Small intestine (tissue), 7 donors: ENCODE results near the gene SLC7A10. TPM values are rescaled to one million over a fixed set of nuclear protein-coding genes. Genes with fewer than 3 reads are reported as not detected.
A peak's percentile ranks its signal among the peaks of the same experiment; 100 is the strongest.
"Not testable (repeated sequence)": the region's sequence is repeated elsewhere in the genome, so short reads cannot be mapped to it uniquely, and the experiment has no call there.

Source experiments
- DNase-seq, 2 donors: peaks; one replicate each; pipeline versions ENCODE4 v3.0.0 to v3.0.0-alpha.2; 2013
- FAIRE-seq: peaks from 2 replicates; lab custom pipeline; 2012; peaks lifted over from hg19 to GRCh38; lab: Jason Lieb, UNC
- H3K27ac ChIP-seq, 3 donors: one replicate each; pipeline ENCODE4 v1.5.1; 2013; ENCODE audit warnings: low read length in 2 of 3, mild to moderate bottlenecking in 2 of 3, control low read depth in 1 of 3, inconsistent platforms in 1 of 3, low read depth in 1 of 3, moderate library complexity in 1 of 3
- H3K27me3 ChIP-seq, 3 donors: one replicate each; pipeline ENCODE4 v1.6.1; 2013; ENCODE audit warnings: low read length in 3 of 3, inconsistent platforms in 1 of 3; ENCODE audit not compliant: control insufficient read depth in 3 of 3, insufficient read depth in 3 of 3
- H3K36me3 ChIP-seq, 3 donors: one replicate each; pipeline ENCODE4 v1.6.1; 2013; ENCODE audit warnings: low read length in 3 of 3, inconsistent platforms in 1 of 3, low read depth in 1 of 3, mild to moderate bottlenecking in 1 of 3, moderate library complexity in 1 of 3; ENCODE audit not compliant: control insufficient read depth in 3 of 3, insufficient read depth in 2 of 3
- H3K4me1 ChIP-seq, 3 donors: one replicate each; pipeline ENCODE4 v1.6.1; 2013; ENCODE audit warnings: low read length in 2 of 3, inconsistent platforms in 1 of 3, low read depth in 1 of 3, mild to moderate bottlenecking in 1 of 3, moderate library complexity in 1 of 3; ENCODE audit not compliant: control insufficient read depth in 3 of 3, insufficient read depth in 2 of 3
- H3K4me3 ChIP-seq, 3 donors: one replicate each; pipeline ENCODE4 v1.5.1; 2013; ENCODE audit warnings: low read length in 3 of 3, control low read depth in 1 of 3, inconsistent platforms in 1 of 3, low read depth in 1 of 3, mild to moderate bottlenecking in 1 of 3, moderate library complexity in 1 of 3
- H3K9me3 ChIP-seq, 2 donors: one replicate each; pipeline ENCODE4 v1.6.1; 2013; ENCODE audit warnings: low read depth in 1 of 2, low read length in 1 of 2; ENCODE audit not compliant: control insufficient read depth in 2 of 2, insufficient read depth in 1 of 2
- WGBS, 3 donors: extraction: QIAGEN DNeasy Blood & Tissue Kit; methylation state at CpG; one replicate each; pipeline ENCODE4 v1.1.7; 2013; 5-methylcytosine and 5-hydroxymethylcytosine counted together
- polyA plus RNA-seq, 4 donors: library from polyadenylated mRNA; stranded (reverse) in 3 of 4; unstranded in 1 of 4; fragments of 200-250 nt in 3 of 4; fragments of 120-200 nt in 1 of 4; gene quantifications; one replicate each; pipeline versions ENCODE4 v1.2.1 to v1.2.3, GENCODE V29; 2013
- donor health status: healthy with polysubstance abuse.
- donor health status: control.
- donor health status: control.
- donor health status: Bipolar disorder and iron deficiency.
- donor health status: healthy.

SLC7A10 gene
- polyA plus RNA-seq, 4 donors: 1.4 to 16.0 TPM; not detected in 2

DNA sequence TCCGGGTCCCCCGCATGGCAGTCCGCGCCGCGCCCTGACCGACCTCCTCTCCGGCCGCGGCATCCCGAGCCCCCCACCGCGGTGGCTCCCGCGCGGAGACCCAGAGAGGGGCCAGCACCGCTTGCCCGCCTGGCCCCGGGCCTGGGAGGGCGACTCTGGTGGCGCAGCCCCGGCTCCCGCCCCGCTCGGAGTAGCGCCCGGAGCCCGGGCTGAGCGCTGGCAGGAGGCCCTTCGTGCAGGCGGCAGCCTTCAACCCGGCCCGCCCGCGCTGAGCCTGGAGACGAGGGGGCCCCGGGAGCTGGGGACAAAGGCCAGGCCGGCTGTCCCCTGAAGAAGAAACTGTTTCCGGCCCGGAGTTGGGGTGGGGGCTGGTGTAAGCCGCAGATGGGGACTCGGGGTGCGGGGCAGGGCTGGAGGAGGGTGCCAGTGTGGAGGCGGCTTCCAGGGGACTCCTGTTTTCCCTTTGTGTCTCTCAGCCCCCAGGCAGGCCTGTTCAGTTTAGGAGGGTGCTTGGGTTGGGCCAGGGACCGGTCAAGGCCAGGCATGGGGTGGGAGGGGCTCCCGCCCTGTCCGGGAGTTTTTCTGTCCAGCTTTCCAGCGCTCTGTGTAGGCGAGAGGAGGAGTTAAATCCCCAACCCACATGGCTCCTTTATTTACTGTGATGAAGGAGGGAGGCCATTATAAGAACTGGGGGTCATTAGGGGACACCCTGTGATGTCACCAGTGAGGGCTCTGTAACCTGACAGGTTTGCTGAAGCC is 30.6 kb downstream of the SLC7A10 start:
- FAIRE-seq: no peak
- peaks cover 0 to 3% (median 2%) of the 10 kb centered on the region in 3 donors for H3K27me3 ChIP-seq
- H3K27ac ChIP-seq: peak overlapping the region in 1 of 3 donors; percentile 73

DNA sequence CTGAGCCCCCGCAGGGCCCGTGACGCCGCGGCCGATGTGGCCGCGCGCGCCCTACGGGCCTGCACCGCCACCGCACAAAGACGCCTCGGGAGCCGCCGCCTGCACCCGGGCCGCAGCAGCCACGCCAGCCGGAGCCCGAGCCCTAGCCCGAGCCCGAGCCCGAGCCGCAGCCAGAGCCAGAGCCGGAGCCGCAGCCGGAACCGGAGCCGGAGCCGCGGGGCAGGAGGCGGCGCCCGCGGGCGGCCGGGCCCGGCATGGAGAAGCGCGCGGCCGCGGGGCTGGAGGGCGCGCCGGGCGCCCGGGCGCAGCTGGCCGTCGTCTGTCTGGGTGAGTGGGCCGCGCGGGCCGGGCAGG is 31.1 kb downstream of the SLC7A10 start:
- H3K4me1 ChIP-seq: peaks cover 0 to 11% (median 0%) of the 10 kb centered on the region in 3 donors
- H3K9me3 ChIP-seq: no peaks in the 10 kb centered on the region
- H3K4me3 ChIP-seq: peak overlapping the region; percentile 60 to 62 (median 61)
- 0 to 1% (median 0%) methylated on average over 19 to 57 of the region's 57 CpGs for WGBS, 3 donors
- FAIRE-seq (no peak), DNase-seq (no peak)
- peaks cover 0 to 3% (median 2%) of the 10 kb centered on the region in 3 donors for H3K27me3 ChIP-seq
- H3K36me3 ChIP-seq: peaks cover 0 to 32% (median 0%) of the 10 kb centered on the region in 3 donors
- no peak overlapping the region for H3K27ac ChIP-seq

More for the DNA sequence above, 30.6 kb downstream of the SLC7A10 start:
- 2 to 6% (median 2%) methylated on average over 31 to 49 of the region's 49 CpGs for WGBS, 3 donors
- peak; percentile 12 to 76 for DNase-seq
- Histone ChIP-seq H3K4me1 (peaks cover 0 to 11% (median 0%) of the 10 kb centered on the region in 3 donors), H3K4me3 (peak overlapping the region; percentile 60 to 62 (median 61)), H3K36me3 (peaks cover 0 to 35% (median 0%) of the 10 kb centered on the region in 3 donors), H3K9me3 (no peaks in the 10 kb centered on the region)

DNA sequence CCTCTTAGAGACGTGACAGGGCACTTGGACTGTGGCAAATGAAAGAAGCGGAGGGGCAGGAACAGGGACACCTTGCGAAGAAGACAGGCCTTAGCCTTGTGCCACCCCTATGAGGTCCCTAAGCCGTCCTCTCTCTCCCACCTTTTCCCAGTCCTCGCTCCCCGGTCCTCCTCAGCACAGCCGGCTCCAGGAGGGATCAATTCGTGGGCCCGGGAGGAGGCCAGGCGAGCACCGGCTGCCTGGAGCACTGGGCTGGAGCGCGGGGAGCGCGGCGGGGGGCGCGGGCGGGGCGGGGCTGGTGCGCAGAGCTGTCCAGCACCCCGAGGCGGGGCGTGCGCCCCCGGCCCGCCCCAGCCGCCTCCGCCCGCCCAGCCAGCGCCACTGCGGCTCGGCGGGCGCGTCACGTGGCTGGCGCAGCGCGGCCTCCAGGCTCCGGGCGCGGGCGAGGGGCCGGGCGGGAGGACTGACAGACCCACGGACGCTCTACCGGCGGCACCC is 31.7 kb downstream of the SLC7A10 start, which contains the start of gene LRP3:
LRP3 (plus strand) TSS at position 466 of the 498 bp plus-strand sequence. CDS start 456 bp downstream, outside the sequence.
- peak within 1 kb of the TSS in 1 of 3 donors; percentile 73 for H3K27ac ChIP-seq
- 2 to 5% (median 4%) methylated on average over 23 to 50 of the region's 50 CpGs for WGBS, 3 donors
- FAIRE-seq: no peak

DNA sequence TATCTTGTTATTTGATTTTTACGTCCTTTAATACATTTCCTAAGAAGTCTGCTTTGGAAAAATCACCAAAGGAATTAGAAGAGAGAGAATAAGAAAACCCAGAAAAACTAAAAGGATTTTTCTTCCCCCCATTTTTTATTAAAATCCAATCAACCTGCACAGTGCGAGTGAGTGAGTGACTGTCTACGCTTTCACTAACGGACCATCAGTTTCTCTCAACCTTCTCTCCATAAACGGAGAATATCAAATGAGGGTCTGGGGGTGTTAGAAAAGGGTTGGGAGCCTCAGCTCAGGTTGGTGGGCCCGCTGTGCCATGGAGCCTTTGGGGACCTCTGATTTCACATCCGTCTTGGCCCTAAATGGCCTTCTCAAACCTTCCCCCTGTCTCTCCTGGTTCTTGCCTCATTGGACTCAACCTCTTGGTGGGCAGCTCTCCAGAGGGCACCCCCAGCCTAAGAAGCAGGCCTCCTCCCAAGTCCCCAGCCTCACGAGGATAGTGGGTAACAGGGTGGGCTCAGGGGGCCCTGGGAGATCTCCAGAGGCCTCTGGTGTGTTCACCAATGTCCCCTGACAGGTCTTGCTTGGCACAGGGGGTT is 32.3 kb downstream of the SLC7A10 start:
- peaks cover 0 to 3% (median 2%) of the 10 kb centered on the region in 3 donors for H3K27me3 ChIP-seq
- DNase-seq (no peak), FAIRE-seq (no peak)
- no peaks in the 10 kb centered on the region for H3K9me3 ChIP-seq
- peaks cover 0 to 11% (median 0%) of the 10 kb centered on the region in 3 donors for H3K4me1 ChIP-seq
- H3K36me3 ChIP-seq: peaks cover 0 to 20% (median 0%) of the 10 kb centered on the region in 3 donors
- 80 to 82% (median 81%) methylated on average over 8 of the region's 8 CpGs for WGBS, 3 donors
- no peak overlapping the region for H3K27ac ChIP-seq
- peak overlapping the region in 1 of 3 donors; percentile 32 for H3K4me3 ChIP-seq

More for the DNA sequence above, 31.7 kb downstream of the SLC7A10 start, which contains the start of gene LRP3:
- Histone ChIP-seq H3K4me3 (peak within 1 kb of the TSS; percentile 60 to 62 (median 61)), H3K27me3 (peaks cover 0 to 3% (median 2%) of the 10 kb centered on the region in 3 donors), H3K9me3 (no peaks in the 10 kb centered on the region), H3K4me1 (peaks cover 0 to 11% (median 0%) of the 10 kb centered on the region in 3 donors), H3K36me3 (peaks cover 0 to 26% (median 0%) of the 10 kb centered on the region in 3 donors)
- DNase-seq: peak in 1 of 2 donors; percentile 66

DNA sequence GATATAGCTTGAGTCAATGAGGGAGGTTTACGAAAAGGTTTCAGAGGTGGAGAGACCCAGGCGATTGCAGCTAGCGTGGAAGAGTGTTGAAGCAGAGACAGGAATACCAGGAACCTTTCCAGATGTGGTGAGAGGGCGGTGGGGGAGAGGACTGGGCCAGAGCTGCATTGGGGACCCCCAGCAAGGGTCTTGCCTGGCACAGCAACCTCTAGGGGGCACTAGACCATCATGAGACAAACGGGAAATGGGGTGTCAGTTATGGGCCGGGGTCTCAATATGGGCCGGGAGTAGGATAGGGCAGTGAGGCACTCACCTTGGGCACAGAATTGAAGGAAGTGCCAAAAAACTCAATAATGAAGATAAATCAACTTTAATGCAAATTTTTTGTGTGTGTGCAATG is 33.6 kb downstream of the SLC7A10 start:
- FAIRE-seq (no peak), DNase-seq (no peak)
- Histone ChIP-seq H3K27me3 (peaks cover 0 to 3% (median 2%) of the 10 kb centered on the region in 3 donors), H3K4me3 (no peak overlapping the region), H3K27ac (no peak overlapping the region), H3K9me3 (no peaks in the 10 kb centered on the region), H3K4me1 (peaks cover 0 to 8% (median 0%) of the 10 kb centered on the region in 3 donors), H3K36me3 (peaks cover 0 to 7% (median 0%) of the 10 kb centered on the region in 3 donors)
- 69 to 75% (median 72%) methylated on average over 7 of the region's 7 CpGs for WGBS, 3 donors

DNA sequence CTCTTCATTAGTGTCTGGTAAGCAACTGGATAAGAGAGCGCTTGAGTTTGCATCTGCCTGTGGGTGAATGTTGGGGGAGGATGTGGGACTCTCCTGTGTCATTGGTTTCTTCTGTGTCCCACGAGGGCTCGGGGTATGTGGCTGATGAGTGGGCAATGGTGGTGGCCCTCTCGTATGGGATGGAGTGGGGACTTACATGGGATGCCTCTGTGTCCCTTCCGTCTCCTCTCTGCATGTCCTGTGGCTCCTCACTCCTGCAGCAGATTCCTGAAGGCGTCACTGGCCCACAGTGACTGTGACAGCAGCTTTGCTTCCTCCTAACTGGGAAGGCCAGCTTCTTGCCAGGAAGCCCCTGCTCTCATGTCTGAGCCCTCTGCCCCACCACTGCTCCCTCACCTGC is 34.1 kb downstream of the SLC7A10 start:
- Histone ChIP-seq H3K4me1 (peaks cover 0 to 8% (median 0%) of the 10 kb centered on the region in 3 donors), H3K27me3 (peaks cover 0 to 3% (median 2%) of the 10 kb centered on the region in 3 donors), H3K27ac (no peak overlapping the region), H3K9me3 (no peaks in the 10 kb centered on the region), H3K4me3 (no peak overlapping the region), H3K36me3 (peaks cover 0 to 2% (median 0%) of the 10 kb centered on the region in 3 donors)
- 86 to 92% (median 92%) methylated on average over 6 of the region's 6 CpGs for WGBS, 3 donors
- no peak for DNase-seq
- FAIRE-seq: no peak

DNA sequence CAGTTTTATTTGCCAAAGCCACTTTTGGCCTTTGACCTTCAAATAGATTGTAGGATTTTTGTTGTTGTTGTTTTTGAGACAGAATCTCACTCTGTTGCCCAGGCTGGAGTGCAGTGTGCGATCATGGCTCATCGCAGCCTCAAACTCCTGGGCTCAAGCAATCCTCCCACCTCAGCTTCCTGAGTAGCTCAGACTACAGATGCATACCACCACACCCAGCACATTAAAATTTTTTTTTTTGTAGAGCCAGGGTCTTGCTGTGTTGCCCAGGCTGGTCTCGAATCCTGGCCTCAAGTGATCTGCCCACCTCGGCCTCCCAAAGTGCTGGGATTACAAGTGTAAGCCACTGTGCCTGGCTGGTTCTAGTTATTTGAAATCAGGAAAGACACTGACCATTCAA is 34.6 kb downstream of the SLC7A10 start:
- H3K9me3 ChIP-seq, FAIRE-seq, H3K36me3 ChIP-seq, H3K4me1 ChIP-seq, H3K4me3 ChIP-seq, DNase-seq, H3K27ac ChIP-seq, H3K27me3 ChIP-seq: not testable (repeated sequence)
- WGBS, 3 donors: 88 to 91% (median 90%) methylated on average over 4 of the region's 4 CpGs

DNA sequence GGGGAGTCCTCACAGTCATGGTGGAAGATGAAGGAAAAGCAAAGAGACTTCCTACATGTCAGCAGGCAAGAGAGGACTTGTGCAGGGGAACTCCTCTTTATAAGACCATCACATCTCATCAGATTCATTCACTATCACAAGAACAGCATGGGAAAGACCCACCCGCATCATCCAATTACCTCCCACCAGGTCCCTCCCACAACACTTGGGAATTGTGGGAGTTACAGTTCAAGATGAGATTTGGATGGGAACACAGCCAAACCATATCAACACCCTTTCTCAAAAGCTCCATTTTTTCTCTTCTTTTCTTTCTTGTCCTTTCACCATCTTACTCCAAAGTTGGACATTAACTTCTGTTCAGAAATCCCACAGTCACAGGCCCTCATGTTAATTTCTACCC is 36.2 kb downstream of the SLC7A10 start:
- H3K4me1 ChIP-seq: no peaks in the 10 kb centered on the region
- no peaks in the 10 kb centered on the region for H3K9me3 ChIP-seq
- FAIRE-seq (no peak), DNase-seq (no peak)
- H3K36me3 ChIP-seq: no peaks in the 10 kb centered on the region
- no peak overlapping the region for H3K4me3 ChIP-seq
- no peak overlapping the region for H3K27ac ChIP-seq
- WGBS, 3 donors: 0% methylated on average over 1 of the region's 1 CpG
- peaks cover 0 to 3% (median 2%) of the 10 kb centered on the region in 3 donors for H3K27me3 ChIP-seq
